ENCODE measurements around the gene PLD4.

GRCh38 chr14:104899781-104900180 is 24.9 kb upstream of the PLD4 start:
- TF ChIP-seq CTCF (IDR thresholded peaks at IDR 0.05 in 2 of 3, conservative IDR thresholded peaks at IDR 0.05 in 1 of 3; ENCODE audit: insufficient read depth in 2 of 3, low read depth in 1 of 3, low read length in 3 of 3) (no peak), BDP1 (IDR thresholded peaks at IDR 0.05; ENCODE audit: insufficient read depth, insufficient read length) (no peak), TOE1 (IDR thresholded peaks at IDR 0.05; ENCODE audit: borderline replicate concordance) (no peak), TOE1 (CRISPR knock-in tag; IDR thresholded peaks at IDR 0.05; ENCODE audit: borderline replicate concordance, low read depth) (no peak), MAFK (IDR thresholded peaks at IDR 0.05; ENCODE audit: low read length) (no peak), ZNF3 (CRISPR knock-in tag; IDR thresholded peaks at IDR 0.05) (no peak), EGR1 (conservative IDR thresholded peaks at IDR 0.05) (no peak), BRF1 (IDR thresholded peaks at IDR 0.05; ENCODE audit: borderline replicate concordance, extremely low read depth, insufficient read length) (no peak), TCF7L2 (IDR thresholded peaks at IDR 0.05; ENCODE audit: low read depth, low read length) (no peak)
